ENCODE results near the gene EFCC1. TPM values are rescaled to one million over a fixed set of nuclear protein-coding genes. Genes with fewer than 3 reads are reported as not detected.

Gene EFCC1
- total RNA-seq, 8 experiments from 2014 or later, result 0.09 to 10.5 (median 0.29) TPM; not detected in 1

GRCh38 chr3:129009266-129009665 lies 8.2 kb downstream of the EFCC1 start:
- no peak overlapping the region for H3K27ac ChIP-seq
- no peak overlapping the region for H3K4me3 ChIP-seq
- H3K4me1 ChIP-seq (replicated peaks in 1 of 2), result peaks cover 0 to 11% of the 10 kb centered on the region in 2 donors
- ATAC-seq (replicated peaks in 6 of 8), result no peak
- 63 to 100% (median 89%) methylated on average over 1 to 2 of the region's 2 CpGs; no CpG with 5 or more reads in 4 of the 10 experiments for WGBS, 10 experiments
- in situ Hi-C loops (cut with MboI; ENCODE audit: low pct_unique_long_range_greater_than_20kb in 2 of 9, low sequenced_read_pairs in 9 of 9, unreplicated experiment in 9 of 9), result no loop called here

GRCh38 chr3:129010310-129010956 lies 9.3 kb downstream of the EFCC1 start:
- ATAC-seq (replicated peaks in 6 of 8), result peak in 5 of 8 experiments; percentile 24 to 63 (median 38)
- in situ Hi-C loops (cut with MboI; ENCODE audit: low pct_unique_long_range_greater_than_20kb in 2 of 9, low sequenced_read_pairs in 9 of 9, unreplicated experiment in 9 of 9), result no loop called here
- no peak overlapping the region for H3K4me3 ChIP-seq
- peak overlapping the region in 1 of 2 donors; percentile 40 for H3K27ac ChIP-seq
- 57% methylated on average over 1 of the region's 9 CpGs; no CpG with 5 or more reads in 9 of the 10 experiments for WGBS, 10 experiments
- peaks cover 0 to 12% of the 10 kb centered on the region in 2 donors for H3K4me1 ChIP-seq (replicated peaks in 1 of 2)

GRCh38 chr3:129013491-129013891 lies 12.4 kb downstream of the EFCC1 start:
- Histone ChIP-seq H3K4me3 (no peak overlapping the region), H3K4me1 (replicated peaks in 1 of 2) (peaks cover 2 to 20% of the 10 kb centered on the region in 2 donors), H3K27ac (no peak overlapping the region)
- 40 to 82% (median 80%) methylated on average over 1 to 2 of the region's 3 CpGs; no CpG with 5 or more reads in 7 of the 10 experiments for WGBS, 10 experiments
- in situ Hi-C loops (cut with MboI; ENCODE audit: low pct_unique_long_range_greater_than_20kb in 2 of 9, low sequenced_read_pairs in 9 of 9, unreplicated experiment in 9 of 9), result no loop called here
- peak in 2 of 8 experiments; percentile 8 to 37 for ATAC-seq (replicated peaks in 6 of 8)

GRCh38 chr3:129014148-129014547 lies 13.0 kb downstream of the EFCC1 start:
- 60 to 94% (median 85%) methylated on average over 1 to 6 of the region's 13 CpGs; no CpG with 5 or more reads in 6 of the 10 experiments for WGBS, 10 experiments
- peak in 3 of 8 experiments; percentile 30 to 64 (median 47) for ATAC-seq (replicated peaks in 6 of 8)
- no peak overlapping the region for H3K27ac ChIP-seq
- no peak overlapping the region for H3K4me3 ChIP-seq
- peaks cover 2 to 20% of the 10 kb centered on the region in 2 donors for H3K4me1 ChIP-seq (replicated peaks in 1 of 2)
- in situ Hi-C loops (cut with MboI; ENCODE audit: low pct_unique_long_range_greater_than_20kb in 2 of 9, low sequenced_read_pairs in 9 of 9, unreplicated experiment in 9 of 9), result no loop called here

GRCh38 chr3:129014793-129015345 lies 13.8 kb downstream of the EFCC1 start:
- 67 to 87% (median 78%) methylated on average over 1 to 4 of the region's 9 CpGs; no CpG with 5 or more reads in 6 of the 10 experiments for WGBS, 10 experiments
- Histone ChIP-seq H3K4me1 (replicated peaks in 1 of 2) (peaks cover 2 to 20% of the 10 kb centered on the region in 2 donors), H3K4me3 (no peak overlapping the region), H3K27ac (no peak overlapping the region)
- no peak for ATAC-seq (replicated peaks in 6 of 8)
- in situ Hi-C loops (cut with MboI; ENCODE audit: low pct_unique_long_range_greater_than_20kb in 2 of 9, low sequenced_read_pairs in 9 of 9, unreplicated experiment in 9 of 9), result no loop called here

GRCh38 chr3:129015388-129016105 lies 14.4 kb downstream of the EFCC1 start:
- Histone ChIP-seq H3K4me1 (replicated peaks in 1 of 2) (peaks cover 2 to 13% of the 10 kb centered on the region in 2 donors), H3K27ac (no peak overlapping the region), H3K4me3 (no peak overlapping the region)
- 33 to 100% (median 80%) methylated on average over 1 to 6 of the region's 19 CpGs; no CpG with 5 or more reads in 5 of the 10 experiments for WGBS, 10 experiments
- in situ Hi-C loops (cut with MboI; ENCODE audit: low pct_unique_long_range_greater_than_20kb in 2 of 9, low sequenced_read_pairs in 9 of 9, unreplicated experiment in 9 of 9), result no loop called here
- ATAC-seq (replicated peaks in 6 of 8), result peak in 5 of 8 experiments; percentile 65 to 92 (median 87)

GRCh38 chr3:129016356-129016719 lies 15.2 kb downstream of the EFCC1 start:
- in situ Hi-C loops (cut with MboI; ENCODE audit: low pct_unique_long_range_greater_than_20kb in 2 of 9, low sequenced_read_pairs in 9 of 9, unreplicated experiment in 9 of 9), result no loop called here
- no peak overlapping the region for H3K4me3 ChIP-seq
- no peak overlapping the region for H3K27ac ChIP-seq
- peak in 7 of 8 experiments; percentile 14 to 53 (median 19) for ATAC-seq (replicated peaks in 6 of 8)
- peaks cover 2 to 9% of the 10 kb centered on the region in 2 donors for H3K4me1 ChIP-seq (replicated peaks in 1 of 2)
- 0 to 100% (median 63%) methylated on average over 1 to 4 of the region's 6 CpGs; no CpG with 5 or more reads in 3 of the 10 experiments for WGBS, 10 experiments

GRCh38 chr3:129016720-129017483 lies 15.8 kb downstream of the EFCC1 start:
- no peak overlapping the region for H3K27ac ChIP-seq
- peak in 3 of 8 experiments; percentile 45 to 86 (median 75) for ATAC-seq (replicated peaks in 6 of 8)
- 40 to 100% (median 90%) methylated on average over 1 to 7 of the region's 14 CpGs; no CpG with 5 or more reads in 3 of the 10 experiments for WGBS, 10 experiments
- H3K4me1 ChIP-seq (replicated peaks in 1 of 2), result peaks cover 2 to 9% of the 10 kb centered on the region in 2 donors
- H3K4me3 ChIP-seq, result no peak overlapping the region
- in situ Hi-C loops (cut with MboI; ENCODE audit: low pct_unique_long_range_greater_than_20kb in 2 of 9, low sequenced_read_pairs in 9 of 9, unreplicated experiment in 9 of 9), result no loop called here

- no peak overlapping the region for H3K27ac ChIP-seq
- in situ Hi-C loops (cut with MboI; ENCODE audit: low pct_unique_long_range_greater_than_20kb in 2 of 9, low sequenced_read_pairs in 9 of 9, unreplicated experiment in 9 of 9), result no loop called here
- ATAC-seq (replicated peaks in 6 of 8), result no peak
- no peak overlapping the region for H3K4me3 ChIP-seq
- peaks cover 2 to 9% of the 10 kb centered on the region in 2 donors for H3K4me1 ChIP-seq (replicated peaks in 1 of 2)
- 0 to 100% (median 60%) methylated on average over 1 to 2 of the region's 7 CpGs; no CpG with 5 or more reads in 3 of the 10 experiments for WGBS, 10 experiments
These were observed 16.4 kb downstream of the EFCC1 start for GRCh38 chr3:129017484-129017899.

- H3K27ac ChIP-seq, result no peak overlapping the region
- WGBS, 10 experiments, result 0 to 100% (median 43%) methylated on average over 1 to 2 of the region's 2 CpGs; no CpG with 5 or more reads in 1 of the 10 experiments
- ATAC-seq (replicated peaks in 6 of 8), result peak in 1 of 8 experiments; percentile 7
- H3K4me3 ChIP-seq, result no peak overlapping the region
- in situ Hi-C loops (cut with MboI; ENCODE audit: low pct_unique_long_range_greater_than_20kb in 2 of 9, low sequenced_read_pairs in 9 of 9, unreplicated experiment in 9 of 9), result no loop called here
- H3K4me1 ChIP-seq (replicated peaks in 1 of 2), result peaks cover 2 to 9% of the 10 kb centered on the region in 2 donors
These were observed 17.2 kb downstream of the EFCC1 start for GRCh38 chr3:129018271-129018670.

- Histone ChIP-seq H3K4me1 (replicated peaks in 1 of 2) (peaks cover 2 to 9% of the 10 kb centered on the region in 2 donors), H3K27ac (no peak overlapping the region), H3K4me3 (no peak overlapping the region)
- WGBS, 10 experiments, result 40 to 100% (median 80%) methylated on average over 1 to 2 of the region's 9 CpGs; no CpG with 5 or more reads in 6 of the 10 experiments
- ATAC-seq (replicated peaks in 6 of 8), result no peak
- in situ Hi-C loops (cut with MboI; ENCODE audit: low pct_unique_long_range_greater_than_20kb in 2 of 9, low sequenced_read_pairs in 9 of 9, unreplicated experiment in 9 of 9), result no loop called here
These were observed 17.6 kb downstream of the EFCC1 start for GRCh38 chr3:129018751-129019150.

- 57 to 100% (median 83%) methylated on average over 1 to 3 of the region's 3 CpGs; no CpG with 5 or more reads in 2 of the 10 experiments for WGBS, 10 experiments
- H3K27ac ChIP-seq, result no peak overlapping the region
- no peak for ATAC-seq (replicated peaks in 6 of 8)
- in situ Hi-C loops (cut with MboI; ENCODE audit: low pct_unique_long_range_greater_than_20kb in 2 of 9, low sequenced_read_pairs in 9 of 9, unreplicated experiment in 9 of 9), result no loop called here
- H3K4me1 ChIP-seq (replicated peaks in 1 of 2), result peaks cover 2 to 9% of the 10 kb centered on the region in 2 donors
- H3K4me3 ChIP-seq, result no peak overlapping the region
These were observed 18.2 kb downstream of the EFCC1 start for GRCh38 chr3:129019266-129019665.

Measured in motor neuron (in vitro differentiated cells).